GM19438 (cell line): ENCODE results near the gene ELMOD3.
"Not testable (repeated sequence)": the region's sequence is repeated elsewhere in the genome, so short reads cannot be mapped to it uniquely, and the experiment has no call there.

ENCODE experiments used
- ATAC-seq: cut with Tn5 transposase; IDR thresholded peaks from one replicate; pipeline ENCODE4 v1.9.1; 2021; ENCODE audit warnings: low read depth; ENCODE audit not compliant: unreplicated experiment

The ELMOD3 gene

GRCh38 chr2:85400023-85400422, 45.5 kb downstream of the ELMOD3 start:
- no peak for ATAC-seq

- no peak for ATAC-seq
Observed at GRCh38 chr2:85400541-85401463, 46.2 kb downstream of the ELMOD3 start.

DNA sequence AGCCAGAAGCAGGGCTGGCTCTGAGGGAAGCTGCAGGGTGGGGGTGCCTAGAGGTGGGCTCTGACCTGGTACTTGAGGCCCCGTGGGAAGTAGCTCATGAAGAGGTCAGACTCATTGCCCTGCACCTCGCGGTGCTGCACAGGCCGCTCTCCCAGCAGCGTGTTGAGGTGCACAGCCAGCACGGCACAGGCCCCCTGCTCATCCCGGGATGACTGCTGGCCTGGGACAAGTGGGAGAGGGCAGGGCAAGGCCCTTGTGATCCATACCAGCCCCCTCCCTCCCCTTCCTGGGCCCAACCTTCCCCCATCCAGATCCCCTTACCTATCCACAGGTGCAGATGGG, 46.9 kb downstream of the ELMOD3 start:
- no peak for ATAC-seq

DNA sequence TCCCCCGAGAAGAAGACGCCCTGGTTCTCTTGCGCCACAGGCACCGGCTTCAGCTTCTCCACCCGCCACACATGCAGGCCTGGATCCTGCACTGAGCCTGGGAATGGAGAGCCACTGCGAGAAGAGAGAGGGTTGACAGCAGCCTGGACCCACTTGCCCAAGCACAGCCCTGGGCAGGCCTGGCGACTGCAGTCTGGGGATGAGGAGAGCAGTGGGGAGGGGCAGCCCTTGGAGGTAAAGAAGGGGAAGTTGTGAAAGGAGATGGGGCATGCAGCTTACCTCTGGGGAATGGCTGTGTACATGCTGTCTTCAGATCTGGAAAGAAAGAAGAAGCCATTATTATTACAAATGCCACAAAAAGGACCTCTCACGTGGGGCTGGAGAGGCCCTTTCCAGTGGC, 47.3 kb downstream of the ELMOD3 start:
- ATAC-seq, result no peak

GRCh38 chr2:85405201-85406059, 50.9 kb downstream of the ELMOD3 start:
- peak; percentile 45 for ATAC-seq

GRCh38 chr2:85409845-85410583, 55.4 kb downstream of the ELMOD3 start, which contains the start of gene CAPG:
Gene CAPG, minus strand, starts transcription at chr2:85410366. Its CDS starts 8,221 bp downstream, at chr2:85402145.
- peak; percentile 53 for ATAC-seq

GRCh38 chr2:85410584-85411404, 56.2 kb downstream of the ELMOD3 start:
- peak; percentile 21 for ATAC-seq

- no peak for ATAC-seq
Observed at GRCh38 chr2:85411405-85411748, 56.8 kb downstream of the ELMOD3 start.

DNA sequence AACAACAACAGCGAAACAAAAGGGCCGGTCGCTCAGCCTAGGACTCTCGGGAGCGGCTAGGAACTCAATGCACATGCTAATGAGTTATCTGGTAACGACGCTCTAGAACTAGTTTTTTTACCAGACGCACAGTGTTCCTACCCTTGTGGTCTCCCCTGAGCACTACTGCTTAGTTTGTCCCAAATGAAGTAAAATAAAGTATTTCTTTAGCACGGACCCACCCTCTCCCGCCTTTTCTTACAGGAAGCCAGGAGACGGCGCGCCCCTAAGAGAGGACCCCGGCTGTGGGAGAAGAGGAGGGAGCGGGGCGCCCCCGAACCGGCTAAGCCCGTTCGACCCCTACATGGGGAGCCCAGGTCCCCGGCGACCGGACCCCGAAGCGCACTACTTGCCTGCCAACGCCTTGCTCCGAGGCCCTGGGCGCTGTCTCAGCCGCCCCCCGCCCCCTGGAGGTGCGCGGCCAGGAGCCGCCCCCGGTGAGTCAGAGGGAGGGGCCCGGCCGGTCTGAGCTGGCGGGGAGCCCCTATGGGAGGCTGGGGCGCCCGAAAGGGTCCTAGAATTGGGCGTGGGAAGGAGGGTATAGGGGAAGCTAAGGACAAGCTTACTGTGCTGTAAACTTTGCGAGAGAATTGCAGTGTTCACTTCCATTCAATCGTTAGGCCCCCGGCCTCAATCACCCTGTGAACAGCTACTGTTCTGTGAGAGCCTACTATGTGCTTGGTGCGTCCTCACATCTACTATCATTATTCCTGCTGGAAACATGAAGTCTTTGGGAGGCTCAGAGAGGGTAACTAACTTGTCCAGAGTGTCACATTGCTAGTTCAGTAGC, 59.2 kb downstream of the ELMOD3 start:
- no peak for ATAC-seq

DNA sequence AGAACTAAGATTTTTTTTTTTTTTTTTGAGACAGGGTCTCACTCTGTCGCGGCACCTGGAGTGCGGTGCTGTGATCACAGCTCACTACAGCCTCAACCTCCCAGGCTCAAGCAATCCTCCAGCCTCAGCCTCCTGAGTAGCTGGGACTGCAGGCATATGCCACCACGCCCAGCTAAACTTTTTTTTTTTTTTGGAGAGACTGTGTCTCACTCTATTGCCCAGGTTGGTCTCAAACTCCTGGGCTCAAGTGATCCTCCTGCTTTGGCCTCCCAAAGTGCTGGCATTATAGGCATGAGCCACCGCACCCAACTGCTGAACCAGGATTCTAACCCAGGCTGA, 59.8 kb downstream of the ELMOD3 start:
- ATAC-seq, result not testable (repeated sequence)

DNA sequence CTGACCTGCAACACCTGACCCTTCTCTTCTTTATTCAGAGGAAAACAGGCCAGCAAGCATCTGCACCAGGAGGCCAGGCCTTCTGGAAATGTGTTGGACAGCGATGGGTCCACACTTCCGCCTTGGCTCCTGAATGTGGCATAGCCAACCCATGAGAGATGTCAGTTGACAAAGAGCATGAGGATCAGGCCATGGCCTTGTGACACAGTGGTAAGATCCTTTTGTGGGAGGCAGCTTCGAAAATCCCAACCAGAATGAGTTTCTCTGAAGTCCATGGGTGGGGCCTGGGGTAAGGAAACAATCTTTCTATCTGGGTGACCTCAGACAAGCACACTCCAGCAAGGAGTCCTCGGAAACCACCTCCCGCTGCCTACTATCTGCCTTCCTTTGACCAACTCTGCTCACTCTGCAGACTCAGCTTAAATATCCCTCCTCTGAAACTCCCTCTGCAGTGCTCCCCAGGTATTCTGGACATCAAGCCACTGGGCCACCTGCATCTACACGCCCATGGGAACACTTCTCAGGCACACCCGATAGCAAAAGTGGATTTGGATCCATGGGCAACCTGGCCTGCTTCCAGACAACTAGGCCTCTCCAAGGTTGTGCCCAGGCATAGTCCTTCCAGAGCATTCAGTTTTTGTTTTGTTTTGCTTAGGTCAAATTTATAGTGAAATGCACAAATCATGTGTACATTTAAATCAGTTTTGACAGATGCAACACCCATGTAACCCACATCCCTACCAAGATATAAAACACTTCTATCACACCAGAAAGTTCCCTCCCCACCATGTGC, 60.4 kb downstream of the ELMOD3 start:
- no peak for ATAC-seq

DNA sequence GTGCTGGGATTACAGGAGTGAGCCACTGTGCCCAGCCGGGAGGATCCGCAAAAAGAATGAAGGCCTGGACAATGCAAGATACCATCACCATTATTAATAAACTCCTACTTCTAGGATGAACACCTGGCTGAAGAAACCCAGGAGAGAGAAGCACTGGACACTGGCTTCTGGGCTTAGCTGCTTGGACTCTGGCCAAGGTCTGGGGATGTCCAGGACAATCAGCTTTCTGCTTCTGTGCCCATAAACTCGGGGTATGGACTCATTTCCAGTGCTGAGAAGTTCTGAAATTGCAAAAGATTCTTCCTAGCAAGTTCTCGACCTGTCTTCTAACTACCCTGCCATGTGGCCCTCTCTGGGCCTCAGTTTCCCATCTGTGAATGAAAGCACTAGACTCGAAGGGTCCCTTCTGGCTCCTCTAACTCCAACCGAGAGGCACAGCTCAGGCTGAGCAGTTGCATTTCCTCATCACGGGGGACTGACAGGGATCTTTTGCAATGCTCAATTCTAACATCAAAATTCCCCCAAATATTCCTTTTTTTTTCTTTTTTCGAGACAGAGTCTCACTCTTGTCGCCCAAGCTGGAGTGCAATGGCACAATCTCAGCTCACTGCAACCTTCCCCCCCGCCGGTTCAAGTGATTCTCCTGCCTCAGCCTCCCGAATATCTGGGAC, 61.5 kb downstream of the ELMOD3 start:
- ATAC-seq, result no peak

DNA sequence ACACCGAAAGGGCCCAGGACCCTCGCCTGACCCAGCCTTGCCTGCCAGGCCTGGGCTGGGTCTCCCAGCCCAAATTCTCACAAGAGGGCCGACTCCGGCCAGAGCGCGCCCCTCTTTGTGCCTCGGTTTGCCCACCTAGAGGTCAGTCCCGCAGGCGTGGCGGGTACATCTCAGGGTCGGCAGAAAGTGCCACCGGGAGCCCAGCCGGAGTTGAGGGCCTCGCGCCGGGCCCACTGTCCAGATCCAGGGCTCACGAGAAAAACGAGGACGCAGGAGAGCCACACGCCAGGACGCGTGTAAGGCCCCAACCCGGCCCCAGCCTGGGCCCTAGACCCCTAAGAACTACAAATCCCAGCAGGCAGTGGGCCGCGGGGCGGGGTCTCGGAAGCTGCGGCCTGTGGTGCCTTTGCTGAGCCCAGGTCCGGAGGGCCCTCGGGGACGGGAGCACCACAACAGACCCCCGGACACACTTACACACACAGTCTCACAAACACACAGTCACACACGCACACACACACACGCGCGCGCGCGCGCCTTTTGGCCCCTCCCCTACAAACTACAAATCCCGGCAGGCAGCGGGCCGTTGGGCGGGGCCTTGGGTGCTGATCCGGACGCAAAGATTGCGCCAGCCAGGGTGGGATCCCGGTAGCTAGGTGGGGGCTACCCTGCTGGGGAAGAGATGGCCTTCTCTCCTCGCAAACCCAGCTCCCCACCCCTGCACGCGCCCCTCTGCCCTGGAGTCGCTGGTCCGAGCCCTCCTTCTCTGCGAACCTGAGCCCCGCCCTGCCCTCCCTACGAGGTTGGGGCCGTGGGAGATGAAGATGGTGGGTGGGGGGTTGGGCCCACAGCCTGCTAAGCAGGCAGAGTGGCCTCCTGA, 63.8 kb downstream of the ELMOD3 start, which contains the start of gene SH2D6:
Gene SH2D6 (plus strand): TSS at position 583 of the 877 bp plus-strand sequence. CDS start 10,752 bp downstream, outside the sequence.
- peak; percentile 85 for ATAC-seq

GRCh38 chr2:85419009-85419675, 64.6 kb downstream of the ELMOD3 start:
- no peak for ATAC-seq

- ATAC-seq, result peak; percentile 55
Observed at GRCh38 chr2:85420536-85421259, 66.1 kb downstream of the ELMOD3 start.
